ENCODE measurements around the gene CRMP1.

The CRMP1 gene

DNA sequence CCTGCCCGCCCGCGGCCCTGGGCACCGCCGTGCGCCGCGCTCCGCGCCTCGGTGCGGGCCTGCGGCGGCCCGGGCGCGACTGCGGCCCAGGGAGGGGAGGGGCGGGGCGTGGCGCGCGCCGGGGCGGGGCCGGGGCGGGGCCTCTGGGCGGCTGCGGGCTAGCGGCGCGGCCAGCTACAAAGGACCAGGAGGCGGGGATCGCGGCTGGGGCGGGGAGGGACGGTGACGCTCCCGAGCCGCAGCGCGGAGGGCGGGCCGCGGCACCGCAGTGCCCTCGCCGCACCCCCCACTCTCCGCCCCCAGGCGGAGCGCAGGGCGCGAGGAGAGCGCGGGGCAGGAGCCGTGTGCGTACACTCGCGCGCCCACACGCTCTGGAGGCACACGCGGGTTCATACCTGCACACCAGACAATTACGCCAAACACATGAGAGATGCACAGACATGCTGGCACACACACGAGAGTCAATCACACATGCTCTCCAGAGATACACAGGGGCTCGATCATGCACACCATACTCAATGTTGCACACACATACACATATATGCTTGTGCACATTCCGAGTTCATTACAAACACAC, at the start of gene CRMP1:
Gene CRMP1 (minus strand): TSS at position 83 of the 577 bp plus-strand sequence. CDS start 117 bp downstream, outside the sequence.
- peak within 1 kb of the TSS; percentile 17 for H3K4me3 ChIP-seq (ENCODE audit: low read depth, low read length)

GRCh38 chr4:5941601-5942000, 48.7 kb upstream of the CRMP1 start:
- H3K4me3 ChIP-seq (ENCODE audit: low read depth, low read length): no peak overlapping the region

DNA sequence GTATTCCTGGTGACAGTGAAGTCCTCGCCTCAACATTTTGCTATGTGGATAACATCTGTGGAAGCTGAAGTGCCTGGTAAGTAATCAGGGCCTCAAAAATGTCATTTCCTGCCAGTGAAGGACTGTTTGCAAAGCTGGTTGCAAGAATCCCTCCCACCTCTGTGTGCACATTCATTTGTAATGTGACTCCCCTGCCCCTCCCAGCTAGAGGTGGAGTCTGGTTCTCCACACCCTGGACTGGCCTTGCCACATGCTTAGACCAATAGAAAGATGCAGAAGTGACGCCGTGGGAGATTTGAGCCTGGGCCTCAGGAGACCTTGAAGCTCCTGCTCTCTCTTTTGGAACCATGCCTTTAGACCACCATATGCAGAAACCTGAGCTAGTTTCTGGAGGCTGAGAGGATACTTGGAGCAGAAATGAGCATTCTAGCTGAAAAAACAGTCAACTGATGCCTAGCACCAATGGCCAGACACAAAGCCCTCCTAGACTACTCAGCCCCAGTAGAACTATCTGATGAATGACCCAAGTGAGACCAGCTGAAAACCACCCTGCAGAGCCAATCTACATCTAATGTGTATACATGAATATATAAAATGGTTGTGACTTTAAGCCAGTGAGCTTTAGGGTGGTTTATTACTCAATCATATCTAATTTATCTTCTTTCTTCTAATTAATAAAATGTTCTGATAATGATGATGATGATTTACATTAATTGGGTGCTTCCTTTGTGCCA, 47.8 kb upstream of the CRMP1 start:
- H3K4me3 ChIP-seq (ENCODE audit: low read depth, low read length): no peak overlapping the region

- H3K4me3 ChIP-seq (ENCODE audit: low read depth, low read length): no peak overlapping the region
Observed at GRCh38 chr4:5933996-5934831, 41.3 kb upstream of the CRMP1 start.

- no peak overlapping the region for H3K4me3 ChIP-seq (ENCODE audit: low read depth, low read length)
Observed at GRCh38 chr4:5933116-5933515, 40.2 kb upstream of the CRMP1 start.

DNA sequence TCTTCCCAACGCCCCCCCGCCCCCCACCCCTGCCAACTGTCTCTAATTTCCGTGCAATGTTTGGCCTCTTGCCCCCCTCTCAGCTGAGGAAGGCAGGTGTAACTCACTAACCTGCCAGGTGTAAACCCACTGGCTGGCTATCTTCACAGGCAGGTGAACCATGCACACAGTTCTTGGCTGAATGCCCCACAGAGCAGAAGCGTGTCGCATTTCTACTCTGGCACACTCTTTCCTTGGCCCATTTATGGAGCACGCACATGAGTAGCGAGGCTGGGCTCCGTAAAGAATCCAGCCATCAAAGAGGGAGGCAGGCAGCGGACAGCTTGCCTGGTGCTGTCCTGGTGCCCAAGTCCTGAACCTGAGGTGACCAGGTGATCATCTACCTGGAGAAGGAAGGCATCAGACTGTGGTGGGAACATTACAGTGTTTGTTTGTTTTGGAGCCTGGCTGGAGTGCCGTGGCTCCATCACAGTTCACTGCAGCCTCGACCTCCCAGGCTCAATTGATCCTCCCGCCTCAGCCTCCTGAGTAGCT, 39.2 kb upstream of the CRMP1 start:
- no peak overlapping the region for H3K4me3 ChIP-seq (ENCODE audit: low read depth, low read length)

GRCh38 chr4:5931526-5931925, 38.6 kb upstream of the CRMP1 start:
- H3K4me3 ChIP-seq (ENCODE audit: low read depth, low read length): no peak overlapping the region

GRCh38 chr4:5930876-5931275, 38.0 kb upstream of the CRMP1 start:
- no peak overlapping the region for H3K4me3 ChIP-seq (ENCODE audit: low read depth, low read length)

GRCh38 chr4:5930456-5930855, 37.6 kb upstream of the CRMP1 start:
- H3K4me3 ChIP-seq (ENCODE audit: low read depth, low read length): no peak overlapping the region

GRCh38 chr4:5928844-5929420, 36.0 kb upstream of the CRMP1 start:
- no peak overlapping the region for H3K4me3 ChIP-seq (ENCODE audit: low read depth, low read length)

DNA sequence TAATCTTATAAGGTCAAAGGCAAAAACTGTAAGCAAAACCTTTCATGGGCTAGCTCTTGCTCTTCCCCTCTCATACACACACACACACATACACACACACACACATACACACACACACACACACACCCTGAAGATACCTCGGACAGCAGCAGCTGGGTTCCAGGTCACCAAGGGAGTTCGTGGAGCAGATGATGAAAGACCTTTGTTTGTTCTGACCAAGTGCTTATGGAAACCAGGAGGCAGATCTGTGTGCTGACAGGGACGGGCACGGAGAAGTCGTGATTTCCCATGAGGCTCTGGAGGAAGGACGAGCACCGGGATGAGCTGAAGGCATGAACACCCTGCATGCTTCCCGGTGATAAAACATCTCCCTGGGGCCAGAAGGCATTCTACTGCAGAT, 35.4 kb upstream of the CRMP1 start:
- H3K4me3 ChIP-seq (ENCODE audit: low read depth, low read length): no peak overlapping the region

GRCh38 chr4:5927747-5928146, 34.9 kb upstream of the CRMP1 start:
- no peak overlapping the region for H3K4me3 ChIP-seq (ENCODE audit: low read depth, low read length)

- H3K4me3 ChIP-seq (ENCODE audit: low read depth, low read length): no peak overlapping the region
Observed at GRCh38 chr4:5927116-5927515, 34.2 kb upstream of the CRMP1 start.

- no peak overlapping the region for H3K4me3 ChIP-seq (ENCODE audit: low read depth, low read length)
Observed at GRCh38 chr4:5926598-5926997, 33.7 kb upstream of the CRMP1 start.

DNA sequence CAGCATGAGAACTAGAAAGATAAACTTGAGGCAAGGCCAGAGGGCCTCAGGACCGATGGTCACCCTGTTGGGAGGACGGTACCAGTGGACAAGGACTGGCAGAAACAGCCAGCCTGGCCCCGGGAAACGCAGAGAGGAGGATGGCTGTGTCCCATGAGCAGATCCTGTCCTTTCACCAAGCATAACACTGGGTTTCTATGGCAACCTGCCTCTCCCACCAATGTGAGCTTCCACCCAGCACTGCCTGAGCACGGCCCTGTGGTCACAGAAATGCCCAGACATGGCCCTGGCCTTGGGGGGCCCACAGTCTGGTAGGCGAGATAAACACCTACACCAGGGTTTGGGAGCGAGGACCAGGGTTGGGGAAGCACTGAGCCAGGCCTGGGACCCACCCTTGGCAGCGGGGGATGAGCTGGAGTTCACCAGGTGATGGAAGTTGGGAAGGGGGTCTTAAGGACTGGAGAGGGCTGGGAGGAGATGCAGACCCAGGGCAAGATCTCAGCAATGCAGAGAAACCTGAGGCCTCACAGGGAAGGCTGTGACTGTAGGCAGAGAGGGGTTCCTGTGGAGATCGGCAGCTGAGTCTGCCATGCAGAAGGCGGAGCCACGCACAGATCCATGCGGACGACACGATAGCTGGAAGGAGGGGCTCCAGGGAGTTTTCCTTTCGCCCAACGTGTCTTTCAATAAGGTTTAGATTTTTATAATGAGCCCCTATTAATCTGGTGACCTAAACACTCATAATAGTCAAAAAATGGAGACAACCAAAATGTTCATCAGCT, 32.7 kb upstream of the CRMP1 start:
- no peak overlapping the region for H3K4me3 ChIP-seq (ENCODE audit: low read depth, low read length)

DNA sequence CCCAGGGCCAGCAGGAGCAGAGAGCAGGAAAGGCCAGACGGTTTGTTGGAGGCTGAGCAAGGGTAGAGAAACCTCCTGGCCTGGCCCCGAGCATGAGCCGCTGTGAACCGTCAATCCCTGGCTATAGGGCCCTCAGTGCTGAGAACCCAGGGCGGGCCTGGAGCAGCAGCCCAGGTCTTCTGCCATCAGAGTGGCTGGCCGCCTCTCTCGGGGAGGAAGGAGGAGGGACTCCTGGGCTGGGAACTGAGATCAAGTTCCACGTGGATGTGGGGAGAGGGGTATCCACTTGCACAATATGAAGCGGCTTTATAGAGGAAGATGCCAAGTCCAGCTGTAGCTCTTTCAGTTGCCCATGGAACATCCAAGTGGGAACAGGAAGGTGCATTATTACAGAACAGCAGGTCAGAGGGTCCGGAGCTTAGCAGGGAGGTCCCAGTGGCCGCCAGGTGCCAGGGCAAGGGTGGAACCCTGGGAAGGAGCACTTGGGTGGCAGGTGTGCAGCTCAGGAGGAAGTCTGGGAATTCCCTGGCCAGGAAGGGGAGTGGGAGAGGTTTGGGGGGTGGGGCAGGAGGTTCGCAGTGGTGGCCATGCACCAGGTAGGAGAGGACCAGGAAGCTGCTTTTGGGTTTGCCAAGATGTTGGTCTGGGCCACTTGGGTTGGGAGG, 31.7 kb upstream of the CRMP1 start:
- H3K4me3 ChIP-seq (ENCODE audit: low read depth, low read length): no peak overlapping the region

- H3K4me3 ChIP-seq (ENCODE audit: low read depth, low read length): no peak overlapping the region
Observed at GRCh38 chr4:5923376-5923775, 30.5 kb upstream of the CRMP1 start.

DNA sequence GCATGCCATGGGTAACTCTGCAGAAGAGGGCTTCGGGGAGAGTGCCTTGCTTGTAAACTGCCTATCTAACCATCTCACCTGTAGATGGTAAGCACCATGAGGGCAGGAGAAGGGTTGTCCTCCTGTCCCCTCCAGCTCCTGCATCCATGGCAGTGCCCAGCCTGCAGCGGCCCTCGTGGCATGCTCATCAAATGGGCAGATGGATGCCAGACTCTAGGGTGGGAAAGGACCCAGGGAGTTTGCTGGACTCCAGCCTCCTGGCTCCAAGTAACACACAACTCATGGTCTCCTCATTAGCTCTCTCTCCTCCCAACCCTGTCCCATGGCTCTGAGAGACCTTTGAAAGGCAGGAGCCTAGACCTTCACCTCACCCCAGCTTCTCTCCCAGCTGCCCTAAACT, 29.7 kb upstream of the CRMP1 start:
- no peak overlapping the region for H3K4me3 ChIP-seq (ENCODE audit: low read depth, low read length)

- no peak overlapping the region for H3K4me3 ChIP-seq (ENCODE audit: low read depth, low read length)
Observed at GRCh38 chr4:5921981-5922380, 29.1 kb upstream of the CRMP1 start.
